Dermis blood vessel endothelial cell (primary cell): Measurements from ENCODE around the gene KCNQ1. TPM values are rescaled to one million over a fixed set of nuclear protein-coding genes. Genes with fewer than 3 reads are reported as not detected.

Experiments
- DNase-seq: peaks from one replicate; pipeline ENCODE4 v3.0.0; 2010
- total RNA-seq: library from RNA; depleted of rRNA; stranded (reverse); fragments of >200 nt; gene quantifications from 2 replicates; pipeline ENCODE4 v1.2.3, GENCODE V29; 2014

Gene KCNQ1
- total RNA-seq, 1 donor from 2014 or later: 0.34 TPM

DNA sequence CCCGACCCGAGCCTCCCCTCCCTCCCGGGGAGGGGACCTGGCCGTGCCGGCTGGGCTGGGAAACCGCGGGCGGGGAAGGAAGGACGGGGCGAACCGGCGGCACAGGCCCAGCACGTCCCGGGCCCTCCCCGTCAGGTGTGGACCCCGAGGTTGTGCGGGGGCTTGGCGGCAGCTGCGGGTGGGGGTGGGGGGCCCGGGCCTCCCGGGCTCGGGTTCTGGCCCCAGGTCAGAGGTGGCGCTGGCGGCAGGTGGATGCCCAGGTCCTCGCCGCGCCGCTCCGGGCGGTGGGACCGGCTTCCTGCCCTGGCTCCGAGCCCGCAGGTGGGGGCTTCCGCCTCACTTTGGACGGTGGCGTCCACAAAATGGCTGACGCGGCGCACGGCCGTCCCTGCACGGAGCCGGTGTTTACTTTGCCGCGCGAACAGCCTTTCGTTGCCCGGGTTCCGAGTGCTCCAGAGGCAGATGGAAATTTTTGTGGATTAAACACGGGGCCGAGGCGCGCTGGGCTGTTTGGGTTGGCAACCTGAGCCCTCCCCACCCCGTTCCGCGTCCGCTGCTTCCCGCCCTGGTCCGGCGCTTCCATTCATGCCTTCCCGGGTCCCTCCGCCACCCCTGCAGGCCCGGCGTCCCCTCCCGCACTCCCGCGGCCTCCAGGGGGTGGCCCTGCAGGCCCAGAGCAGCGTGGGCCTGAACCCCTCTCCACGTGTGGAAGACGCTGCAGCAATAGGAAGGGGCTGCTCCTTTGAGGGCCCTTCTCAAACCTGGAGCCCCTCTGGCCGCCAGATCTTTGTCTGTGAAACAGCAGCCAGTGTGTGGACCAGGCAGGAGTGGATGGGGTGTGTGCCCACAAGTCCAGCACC lies 346.9 kb downstream of the KCNQ1 start:
- no peak for DNase-seq

DNA sequence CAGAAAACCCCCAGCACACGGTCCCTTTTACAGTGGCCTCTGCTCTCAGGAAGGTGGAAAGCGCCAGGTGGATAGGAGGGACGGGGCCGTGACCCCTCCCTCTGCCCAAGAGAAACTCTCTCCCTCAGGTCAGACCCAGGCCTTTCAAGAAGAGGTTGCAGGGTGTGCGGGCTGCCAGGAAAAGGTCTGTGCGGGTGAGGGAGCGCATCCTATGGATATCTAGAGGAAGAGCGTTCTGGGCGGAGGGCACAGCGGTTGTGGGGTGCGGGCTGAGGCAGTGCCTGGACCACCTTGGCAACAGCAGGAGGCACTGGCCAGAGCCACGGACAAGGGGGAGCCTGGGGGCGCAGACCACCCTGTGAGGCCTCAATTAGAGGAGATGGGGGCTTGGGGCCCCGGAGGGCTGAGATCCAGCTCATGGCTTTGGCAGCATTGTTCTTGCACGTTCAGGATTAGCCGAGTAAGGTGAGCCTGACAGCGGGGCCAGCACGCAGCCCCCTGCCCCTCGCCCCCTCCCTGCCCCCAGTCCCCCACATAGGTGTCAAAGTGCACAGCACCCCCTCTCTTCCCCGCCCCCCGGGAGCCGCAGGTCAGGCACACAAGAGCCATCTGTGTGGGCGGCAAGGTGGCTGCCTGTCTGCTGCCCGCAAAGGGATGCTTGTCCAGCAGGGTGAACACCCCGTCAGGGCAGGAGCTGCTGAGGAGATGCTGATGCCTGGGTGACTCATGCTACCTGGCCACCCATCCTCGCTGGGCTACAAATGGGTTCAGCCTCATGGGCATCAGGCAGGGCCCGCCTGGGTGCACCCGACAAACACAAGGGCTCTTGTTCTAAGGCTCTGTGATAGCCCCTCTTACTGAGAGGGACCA lies 347.8 kb downstream of the KCNQ1 start:
- DNase-seq: no peak

DNA sequence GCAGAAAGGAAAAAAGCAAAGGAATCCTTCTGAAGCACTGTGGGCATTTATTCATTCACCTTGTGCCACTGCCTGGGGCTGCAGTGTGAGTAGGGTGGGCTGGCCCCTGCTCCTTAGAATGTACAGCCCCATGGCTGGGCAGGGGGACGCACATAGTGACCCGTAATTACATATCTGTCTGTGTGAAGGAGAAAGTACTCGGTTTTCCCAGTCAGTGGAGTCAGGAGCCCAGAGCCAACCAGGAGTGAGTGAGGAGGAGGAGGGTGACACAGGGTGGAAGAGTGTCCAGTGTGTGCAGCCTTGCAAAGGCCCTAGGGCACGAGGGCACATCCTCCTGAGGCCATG lies 348.9 kb downstream of the KCNQ1 start:
- DNase-seq: no peak

DNA sequence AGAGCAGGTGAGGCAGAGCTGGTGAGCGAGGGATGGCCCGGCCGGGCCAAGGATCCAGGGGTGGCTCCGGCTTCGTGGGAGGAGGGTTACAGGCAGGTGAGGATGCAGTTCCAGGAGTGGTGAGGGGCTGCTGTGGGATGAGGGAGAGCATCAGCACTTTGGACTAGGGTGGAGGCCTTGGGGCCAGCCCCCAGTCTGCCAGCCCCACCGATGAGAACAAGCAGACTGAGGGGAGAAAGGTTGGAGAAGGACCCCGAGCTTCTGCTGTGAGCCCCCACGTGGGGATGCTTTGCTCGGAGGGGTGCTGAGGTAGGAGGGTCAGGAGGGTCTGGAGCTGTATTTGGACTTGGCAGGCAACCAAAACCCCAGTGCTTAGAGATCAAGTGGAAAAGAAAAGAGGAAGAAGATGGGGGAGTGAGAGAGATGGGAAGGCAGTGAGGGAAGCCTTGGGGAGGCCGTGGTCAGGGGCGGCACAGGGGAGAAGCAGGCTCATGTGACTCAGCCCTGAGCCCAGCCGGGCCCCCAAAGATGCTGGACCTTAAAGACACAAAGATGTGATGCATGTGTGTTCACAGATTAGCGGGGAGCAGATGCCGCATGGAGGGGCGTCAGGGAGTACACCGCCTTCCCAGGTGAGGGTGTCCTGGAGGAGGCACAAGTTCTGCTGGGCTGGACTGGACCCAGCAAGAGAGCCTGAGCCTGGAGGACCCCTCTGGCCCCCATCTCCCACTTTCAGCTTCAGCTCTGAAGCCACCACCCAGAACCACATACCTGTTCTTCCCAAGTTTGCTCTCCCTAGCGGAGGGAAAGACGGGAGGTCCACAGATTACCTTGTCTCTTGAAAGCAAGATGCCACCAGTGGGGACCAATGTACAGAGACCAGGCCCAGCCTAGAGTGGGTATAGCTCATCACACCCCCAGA lies 349.5 kb downstream of the KCNQ1 start:
- DNase-seq: no peak

DNA sequence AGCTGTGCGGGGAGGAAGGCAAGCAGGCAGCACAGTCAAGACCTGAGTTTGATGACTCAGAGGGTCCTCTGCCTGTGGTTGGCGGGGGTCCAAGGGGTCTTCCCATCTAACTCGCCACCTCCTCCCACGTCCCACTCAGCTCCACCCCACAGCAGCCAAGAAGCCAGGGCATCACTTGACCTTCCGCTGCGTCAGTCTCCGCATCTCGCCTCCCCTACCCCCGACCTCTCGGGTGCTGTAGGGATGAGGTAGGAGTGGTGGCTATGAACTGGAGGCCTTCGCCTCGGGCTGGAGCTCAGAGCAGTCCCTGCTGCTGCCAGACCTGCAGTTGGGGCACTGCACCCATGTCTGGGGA lies 350.1 kb downstream of the KCNQ1 start:
- DNase-seq: no peak

DNA sequence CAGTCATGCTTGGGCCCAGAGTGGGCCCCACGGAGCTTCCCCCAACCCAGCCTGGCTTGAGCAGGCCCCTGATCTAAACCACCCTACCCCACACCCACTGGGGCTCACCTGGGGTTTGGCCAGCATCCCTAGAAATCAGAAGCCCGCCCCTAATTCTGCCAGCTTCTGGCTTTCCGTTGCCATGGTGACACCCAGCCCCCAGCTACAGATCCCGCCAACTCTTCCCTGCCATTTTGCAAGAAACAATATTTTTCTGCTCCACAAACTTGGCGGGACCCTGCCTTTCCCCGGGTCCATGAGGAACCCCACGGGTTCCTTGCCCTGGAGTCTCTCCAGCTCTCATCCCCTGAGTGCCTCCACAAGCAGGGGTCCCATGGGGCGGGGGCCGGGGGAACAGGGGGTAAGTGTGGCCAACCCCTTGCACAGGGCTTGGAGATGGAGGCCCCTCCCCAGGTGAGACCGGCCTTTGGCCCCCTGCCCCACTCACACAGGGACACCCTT lies 350.7 kb downstream of the KCNQ1 start:
- no peak for DNase-seq

DNA sequence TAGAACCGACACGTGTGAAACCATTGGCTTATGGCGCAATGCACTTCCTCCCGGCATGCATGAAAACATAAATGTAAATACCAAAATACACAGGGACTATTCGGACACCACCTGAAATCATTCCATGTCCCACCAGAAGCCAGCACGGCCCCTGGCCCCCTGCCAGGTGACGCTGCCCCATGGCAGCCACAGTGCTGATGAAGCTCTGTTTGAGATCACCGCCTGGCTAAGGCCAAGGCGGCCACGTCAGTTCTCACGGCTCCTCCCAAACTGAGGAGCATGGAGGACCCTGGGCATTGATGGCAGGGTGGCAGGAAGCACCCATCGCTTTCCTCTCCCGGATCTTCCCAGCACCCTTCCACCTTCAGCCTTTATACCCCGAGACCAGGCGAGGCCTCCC lies 351.3 kb downstream of the KCNQ1 start:
- DNase-seq: no peak

DNA sequence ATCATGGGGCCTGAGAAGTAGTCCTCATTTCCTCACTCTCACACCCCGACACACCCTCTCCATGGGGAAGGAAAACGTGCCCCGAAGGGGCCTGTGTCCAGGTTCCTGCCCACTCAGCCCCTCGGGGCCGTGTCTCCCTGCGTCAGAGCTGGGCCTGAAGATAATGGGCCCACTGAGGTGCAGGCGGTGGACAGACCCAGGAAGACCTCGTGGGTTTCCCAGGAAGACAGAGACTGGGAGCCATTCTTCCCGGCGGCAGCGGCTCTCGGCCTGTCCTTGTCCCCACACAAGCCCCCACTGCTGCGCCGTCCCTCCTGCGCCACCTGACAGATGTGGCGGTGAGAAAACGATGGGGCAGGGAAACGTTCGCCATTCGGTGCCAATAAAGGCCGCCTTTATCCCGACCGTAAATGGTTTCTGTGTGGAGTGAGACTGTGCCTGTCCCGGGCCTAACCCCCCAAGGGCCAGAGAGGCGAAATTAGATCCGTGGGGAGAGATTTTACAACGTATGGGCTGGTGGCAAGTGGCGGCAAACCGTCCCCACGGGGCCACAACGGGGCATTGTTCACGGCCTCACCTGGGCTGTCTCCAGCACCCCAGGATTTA lies 351.8 kb downstream of the KCNQ1 start:
- DNase-seq: no peak

DNA sequence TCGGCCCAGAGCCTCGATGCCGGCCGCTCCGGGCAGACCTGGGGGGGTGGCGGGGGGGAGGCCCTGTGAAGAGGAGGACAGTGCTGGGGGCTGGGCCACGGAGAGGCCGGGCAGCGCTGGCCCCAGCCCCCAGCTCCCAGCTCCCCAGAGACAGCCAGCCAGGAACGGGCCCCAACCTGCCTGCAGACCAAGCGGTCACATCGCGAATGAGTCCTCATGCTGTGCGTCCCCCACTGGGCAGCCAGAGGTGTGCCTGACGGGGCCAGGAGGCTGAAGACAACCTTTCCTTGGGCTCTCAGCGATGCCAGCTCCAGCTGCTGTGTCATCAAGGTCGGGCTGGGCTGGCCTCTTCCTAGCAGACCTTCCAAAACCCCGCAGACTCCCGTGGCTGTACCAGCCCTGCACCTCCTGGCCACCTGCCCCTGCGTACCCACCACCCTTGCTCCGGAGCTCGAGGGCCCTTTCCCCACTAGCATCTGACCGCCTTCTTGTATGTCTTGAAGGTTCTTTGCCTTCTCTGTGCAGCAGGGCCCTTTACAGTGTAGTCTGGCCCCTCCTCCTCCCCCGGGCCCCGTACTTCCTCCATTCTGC lies 352.4 kb downstream of the KCNQ1 start:
- DNase-seq: no peak

DNA sequence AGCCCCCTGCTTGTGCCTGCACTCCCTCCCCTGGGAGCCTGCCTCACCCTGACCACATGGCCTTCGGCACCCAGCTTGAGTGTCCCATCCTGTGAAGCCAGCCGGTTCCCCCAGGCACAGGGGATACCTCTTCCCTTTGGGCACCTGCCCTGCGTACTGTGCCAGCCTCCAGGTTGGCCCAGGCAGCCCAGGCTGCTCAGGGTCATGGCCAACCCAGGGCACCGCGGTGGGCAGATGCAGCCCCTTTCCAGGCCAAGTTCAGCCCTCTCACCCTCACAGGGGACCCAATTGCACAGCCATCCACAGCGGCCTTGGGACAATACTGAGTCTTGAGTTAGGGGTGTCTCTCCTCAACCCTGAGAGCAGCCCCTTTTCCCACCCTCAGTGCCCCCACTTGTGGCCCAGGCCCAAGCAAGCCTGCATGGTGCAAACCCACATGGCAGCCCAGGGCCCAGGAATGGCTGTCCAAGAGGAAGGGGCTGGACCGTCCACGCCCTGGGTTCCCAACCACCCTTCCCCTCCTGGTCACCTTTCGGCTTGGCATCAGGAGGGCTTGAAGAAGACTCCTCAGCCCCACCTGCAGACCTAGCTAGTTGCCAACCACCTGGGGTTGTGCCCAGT lies 353.0 kb downstream of the KCNQ1 start:
- no peak for DNase-seq

DNA sequence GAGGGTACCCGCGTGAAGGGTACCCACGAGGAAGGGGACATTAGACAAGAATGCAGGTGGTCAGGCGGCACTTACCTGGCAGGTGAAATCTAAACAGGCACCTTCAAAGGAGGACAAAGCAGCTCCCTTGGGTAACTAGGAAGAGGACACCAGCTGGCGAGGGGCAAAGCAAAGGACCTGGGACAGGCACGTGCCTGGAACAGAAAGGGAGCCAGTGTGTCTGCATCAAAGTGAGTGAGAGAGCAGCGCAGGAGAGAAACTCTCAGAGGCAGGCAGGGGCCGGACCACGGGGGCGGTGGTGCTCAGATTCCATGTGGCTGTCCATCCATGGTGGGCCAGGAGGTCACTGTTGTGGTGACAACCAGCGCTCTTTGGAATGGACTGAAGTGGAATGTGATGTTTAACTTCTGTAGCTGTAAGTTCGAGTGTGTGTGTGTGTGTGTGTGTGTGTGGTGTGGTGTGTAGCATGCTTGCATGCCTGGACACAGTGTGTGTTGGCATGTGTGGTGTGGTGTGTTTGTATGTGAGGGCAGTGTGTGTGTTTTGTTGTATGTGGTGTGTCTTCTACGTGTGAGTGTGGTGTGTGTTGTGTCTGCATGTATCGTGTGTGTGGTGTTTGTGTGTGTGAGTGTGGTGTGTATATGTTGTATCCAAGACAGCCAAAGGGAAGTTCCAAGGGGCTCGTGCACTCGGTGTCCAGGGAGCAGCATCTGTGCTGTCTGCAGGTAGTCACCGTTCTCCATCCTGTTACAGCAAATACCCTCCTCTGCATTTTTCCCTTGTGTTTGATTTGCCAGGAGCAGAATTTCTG lies 354.3 kb downstream of the KCNQ1 start:
- no peak for DNase-seq

DNA sequence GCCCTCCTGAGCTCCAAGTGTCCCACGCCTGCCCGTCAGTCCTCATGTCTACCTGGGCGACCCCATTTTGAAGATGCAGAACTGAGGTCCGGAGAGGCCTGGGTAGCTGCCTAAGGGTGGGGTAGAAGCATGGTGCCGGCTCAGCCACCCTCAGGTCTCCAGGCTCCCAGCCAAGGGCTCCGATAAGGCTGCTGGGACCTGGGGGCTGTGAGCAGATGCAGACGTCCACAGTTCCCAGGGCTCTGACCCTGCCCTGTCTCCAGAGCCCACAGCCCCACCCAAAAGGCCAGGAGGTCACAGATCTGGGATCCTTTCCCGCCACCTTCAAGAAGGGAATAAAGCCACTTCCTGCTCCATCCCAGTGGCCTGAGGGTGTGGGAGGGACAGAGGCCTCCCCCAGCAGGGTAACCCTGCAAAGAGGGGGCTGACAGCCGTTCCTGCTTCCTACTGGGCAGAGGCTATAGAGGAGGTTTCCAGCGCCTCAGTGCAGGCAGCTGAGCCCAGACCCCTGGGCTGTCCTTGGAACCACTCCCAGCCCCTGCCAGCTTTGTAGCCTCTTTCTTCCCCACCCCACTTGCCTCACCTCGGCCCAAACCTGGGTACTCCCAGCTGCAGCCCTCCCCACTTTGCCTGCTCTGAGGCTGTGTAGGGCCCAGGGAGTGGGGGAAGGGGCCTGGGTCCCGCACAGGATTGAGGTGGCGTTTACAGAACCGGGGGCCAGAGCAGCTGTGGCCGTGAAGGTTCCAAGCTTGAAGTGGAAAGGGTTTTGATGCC lies 355.3 kb downstream of the KCNQ1 start:
- no peak for DNase-seq

DNA sequence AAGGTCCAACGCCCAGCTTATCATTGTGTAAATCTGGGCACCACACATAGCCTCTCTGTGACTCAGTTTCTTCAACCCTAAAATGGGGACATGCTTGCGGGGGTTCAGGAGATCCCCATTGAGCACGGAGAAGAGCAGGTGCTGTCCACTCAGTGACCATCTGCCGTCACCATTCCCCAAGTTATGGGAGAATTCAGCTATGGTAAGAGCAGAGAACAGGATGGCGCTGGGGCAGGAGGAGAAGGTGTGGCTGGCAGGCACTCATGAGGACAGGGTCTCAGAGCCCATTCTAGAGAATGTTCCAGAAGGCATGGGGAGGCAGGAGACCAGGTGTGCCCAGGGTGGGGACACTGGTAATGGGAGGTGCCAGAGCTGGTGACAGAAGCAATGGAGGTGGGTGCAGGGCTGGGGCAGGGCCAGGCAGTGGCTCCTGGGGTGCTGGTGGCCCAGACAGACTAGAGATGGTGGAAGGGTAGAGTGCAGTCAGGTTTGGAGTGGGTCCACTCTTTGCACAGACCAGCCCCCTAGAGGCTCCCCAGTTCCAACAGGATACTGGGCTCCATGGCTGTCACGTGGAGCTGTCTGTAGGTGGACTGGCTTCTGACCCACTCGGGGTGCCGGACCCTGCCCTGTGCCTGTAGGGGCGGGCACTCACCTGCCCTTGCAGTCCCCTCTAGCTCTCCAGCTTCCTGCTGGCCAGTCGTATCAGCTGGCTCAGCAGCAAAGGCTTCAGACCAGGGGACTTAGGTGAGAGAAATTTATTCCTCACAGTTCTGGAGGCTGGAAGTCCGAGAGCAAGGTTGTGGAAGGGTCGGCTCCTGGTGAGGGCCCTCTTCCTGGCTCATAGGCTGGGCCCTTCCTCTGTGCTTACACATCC lies 356.1 kb downstream of the KCNQ1 start:
- DNase-seq: no peak

DNA sequence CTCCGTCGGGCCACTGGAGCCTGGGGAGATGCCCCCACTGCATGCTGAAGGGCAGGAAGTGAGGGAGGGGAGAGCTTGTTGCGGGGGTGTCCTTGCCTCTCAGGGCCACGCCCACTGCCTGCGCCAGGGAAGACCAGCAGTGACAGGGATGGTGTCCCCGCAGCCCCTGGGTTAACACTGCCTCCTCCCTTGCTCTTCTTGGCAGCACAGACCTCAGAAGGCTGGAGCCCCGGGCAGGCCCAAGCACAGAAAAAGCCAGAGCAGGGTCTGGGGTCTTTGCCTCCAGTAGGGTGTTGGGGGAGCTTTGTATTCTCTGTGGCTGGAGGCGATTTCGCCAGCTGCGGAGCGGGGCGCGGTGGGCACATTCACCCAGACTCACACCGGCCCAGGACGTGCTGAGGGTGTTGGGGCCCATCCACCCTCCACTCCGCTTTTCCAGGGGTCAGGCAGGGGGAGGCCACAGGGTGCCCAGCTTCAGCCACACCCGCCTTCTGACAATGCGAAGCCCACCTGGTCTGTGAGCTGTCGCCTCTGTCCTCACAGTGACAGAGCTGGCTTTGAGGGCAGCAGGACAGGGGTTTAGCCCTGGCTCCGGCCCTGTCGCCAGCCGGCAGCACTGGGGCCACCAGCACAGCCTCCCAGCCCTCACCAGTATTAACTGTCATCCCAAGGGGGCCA lies 357.0 kb downstream of the KCNQ1 start:
- DNase-seq: no peak

DNA sequence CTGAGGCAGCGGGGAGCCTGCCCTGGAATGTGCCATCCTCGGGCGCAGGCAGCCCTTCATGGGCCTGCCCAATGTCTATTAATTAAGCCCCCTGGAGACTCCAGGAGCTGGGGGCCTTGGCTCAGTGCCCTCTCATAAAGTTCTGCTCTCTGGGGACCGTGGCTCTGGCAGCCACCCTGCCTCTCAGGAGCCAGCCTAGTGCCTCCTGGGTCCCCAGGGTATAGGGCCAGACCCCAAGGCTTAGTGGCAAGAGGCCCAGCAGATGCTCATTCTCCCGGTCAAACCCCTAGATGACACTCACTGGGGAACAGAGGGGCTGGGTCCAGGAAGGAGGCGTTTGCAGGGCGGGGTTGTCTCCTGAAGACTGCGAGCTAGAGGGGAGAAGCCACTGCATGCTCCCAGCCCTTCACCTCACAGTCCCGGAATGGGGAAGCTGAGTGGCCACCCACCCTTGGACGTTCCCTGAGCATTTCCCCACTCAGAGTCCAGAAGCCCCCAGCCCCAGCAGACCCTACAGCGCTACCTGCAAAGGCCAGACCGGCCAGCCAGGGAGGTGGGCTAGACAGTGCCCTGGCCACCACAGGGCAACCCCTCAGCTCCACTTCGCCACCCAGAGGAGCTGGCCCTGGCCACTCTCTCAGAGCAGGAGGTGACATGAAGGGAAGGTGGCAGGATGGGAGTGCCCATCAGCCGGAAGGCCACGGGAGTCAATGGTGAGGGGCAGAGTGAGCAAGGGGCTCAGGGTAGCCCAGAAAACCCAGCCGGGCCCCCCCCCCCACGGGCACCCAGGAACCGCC lies 357.8 kb downstream of the KCNQ1 start:
- DNase-seq: no peak

DNA sequence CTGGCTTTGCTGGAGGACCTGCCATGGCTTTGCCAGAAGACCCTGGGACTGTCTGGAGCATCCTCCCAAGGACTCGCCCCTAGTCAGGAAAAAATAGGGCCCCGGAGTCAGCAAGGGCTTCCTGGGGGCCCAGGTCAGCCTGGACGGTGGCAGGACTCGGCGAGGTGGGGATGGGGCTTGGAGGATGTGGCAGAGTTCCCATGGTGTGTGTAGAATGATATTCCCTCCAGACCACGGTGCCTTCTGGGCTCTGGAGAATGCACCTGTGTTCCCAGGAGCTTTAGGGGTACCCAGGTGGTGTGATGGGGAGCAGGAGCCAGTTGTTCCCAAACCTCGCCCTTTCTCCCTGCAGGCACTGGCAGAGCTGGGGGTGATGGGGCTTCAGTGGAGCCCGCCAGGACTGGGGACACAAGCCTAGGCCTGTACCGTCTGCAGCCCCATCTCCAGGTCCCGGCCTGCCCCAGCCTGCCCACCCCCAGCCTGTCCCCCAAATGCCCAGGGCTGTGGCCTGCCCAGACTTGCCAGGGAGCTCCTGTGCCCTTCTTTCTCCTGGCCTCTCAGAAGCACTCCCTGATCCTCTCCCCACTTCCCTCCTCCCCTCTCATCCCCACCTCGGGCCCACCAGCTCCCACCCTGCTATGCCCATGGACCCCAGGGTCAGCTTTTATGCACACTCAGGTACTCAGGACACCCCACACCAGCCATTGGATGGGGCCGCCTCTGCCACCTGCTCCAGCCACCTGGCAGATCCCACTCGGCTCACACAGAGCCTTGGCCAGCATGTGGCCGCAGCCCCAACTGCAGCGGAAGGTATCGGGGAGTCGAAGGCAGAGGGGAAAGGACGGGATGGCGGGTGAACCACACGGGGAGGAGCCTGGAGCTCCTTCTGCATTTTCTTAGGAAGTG lies 358.6 kb downstream of the KCNQ1 start:
- DNase-seq: no peak
